ENCODE measurements around the gene TBC1D14.

The TBC1D14 gene

DNA sequence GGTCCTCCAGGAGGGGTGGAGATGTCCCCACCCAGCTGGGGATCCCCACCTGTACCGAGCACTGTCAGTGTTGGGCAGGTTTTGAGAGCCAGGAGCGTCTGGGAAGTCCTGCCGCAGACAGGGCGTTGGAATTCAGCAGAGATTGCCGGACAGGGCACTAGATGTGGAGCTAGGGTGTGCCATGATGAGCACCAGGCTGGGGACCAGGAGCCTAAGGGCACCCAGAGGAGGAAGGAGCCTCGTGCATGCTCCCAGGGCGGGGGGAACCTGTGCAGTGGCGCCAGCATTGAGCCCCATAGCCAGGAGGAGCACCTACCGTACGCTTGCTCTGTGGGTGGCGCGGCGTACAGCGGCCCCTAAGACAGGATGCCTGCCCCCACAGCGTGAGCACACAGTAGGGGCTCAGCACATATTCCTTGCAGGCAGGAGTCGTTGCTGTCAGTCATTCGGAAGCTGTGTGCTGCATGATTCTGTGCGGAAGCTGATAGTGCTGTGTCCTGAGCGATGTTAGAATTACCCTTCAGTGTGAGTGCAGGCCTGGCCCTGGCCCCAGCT, 114.8 kb downstream of the TBC1D14 start:
- WGBS (ENCODE audit: insufficient coverage), result 94% methylated on average over 18 of the region's 19 CpGs
- ChIA-PET POLR2A (no interaction called here), CTCF (interaction anchor here (0.6 to 1.4 kb wide), 2 partner anchors 45 to 307 kb away, joined by 3 to 5 read pairs; no protein-coding TSS in a partner anchor)
- no peaks in the 10 kb centered on the region for H3K9me3 ChIP-seq (ENCODE audit: control extremely low read depth in 1 of 5, control insufficient read depth in 4 of 5, insufficient read depth in 2 of 5, low read depth in 1 of 5, low read length in 4 of 5)
- no peak overlapping the region for H3K4me3 ChIP-seq (ENCODE audit: control insufficient read depth in 1 of 7, extremely low read depth in 1 of 7, insufficient read depth in 4 of 7, low read depth in 2 of 7, low read length in 6 of 7)
- H3K27ac ChIP-seq (ENCODE audit: insufficient read depth in 1 of 2, low read depth in 1 of 2, low read length in 2 of 2, poor library complexity in 1 of 2, severe bottlenecking in 2 of 2), result no peak overlapping the region
- no peak for DNase-seq
- peaks cover 0 to 73% (median 44%) of the 10 kb centered on the region in 4 experiments for H3K36me3 ChIP-seq (ENCODE audit: control insufficient read depth in 4 of 4, insufficient read depth in 4 of 4, low read length in 3 of 4)
- H3K4me1 ChIP-seq (ENCODE audit: control extremely low read depth in 1 of 4, control insufficient read depth in 4 of 4, insufficient read depth in 4 of 4, low read length in 3 of 4), result no peaks in the 10 kb centered on the region
- no peaks in the 10 kb centered on the region for H3K27me3 ChIP-seq (replicated peaks in 2 of 5; ENCODE audit: control insufficient read depth in 4 of 5, insufficient read depth in 5 of 5, low read length in 4 of 5)

DNA sequence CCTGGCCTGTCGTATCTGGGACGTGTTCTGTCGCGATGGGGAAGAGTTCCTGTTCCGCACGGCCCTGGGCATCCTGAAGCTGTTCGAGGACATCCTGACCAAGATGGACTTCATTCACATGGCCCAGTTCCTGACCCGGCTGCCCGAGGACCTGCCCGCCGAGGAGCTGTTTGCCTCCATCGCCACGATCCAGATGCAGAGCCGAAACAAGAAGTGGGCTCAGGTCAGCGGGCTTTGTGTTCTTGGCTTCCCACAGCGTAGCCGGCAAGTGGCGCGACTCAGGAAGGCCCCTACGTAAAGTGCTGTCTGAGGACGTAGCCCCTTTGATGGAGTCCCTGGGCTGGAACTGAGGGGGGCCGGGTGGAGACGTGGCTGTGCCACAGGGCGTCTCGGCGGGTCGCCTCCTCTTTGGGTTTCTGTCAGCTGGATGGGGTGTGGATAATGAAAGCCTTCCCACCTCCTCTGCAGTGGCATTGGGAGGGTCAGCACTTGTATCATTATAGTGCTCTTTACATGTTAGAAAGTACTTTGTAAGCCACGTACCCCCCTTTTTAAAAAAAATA, 115.5 kb downstream of the TBC1D14 start:
- no peaks in the 10 kb centered on the region for H3K4me1 ChIP-seq (ENCODE audit: control extremely low read depth in 1 of 4, control insufficient read depth in 4 of 4, insufficient read depth in 4 of 4, low read length in 3 of 4)
- ChIA-PET CTCF (interaction anchor here (1.4 kb wide), 1 partner anchor 44 kb away, joined by 5 read pairs; no protein-coding TSS in a partner anchor), POLR2A (no interaction called here)
- peaks cover 0 to 77% (median 48%) of the 10 kb centered on the region in 4 experiments for H3K36me3 ChIP-seq (ENCODE audit: control insufficient read depth in 4 of 4, insufficient read depth in 4 of 4, low read length in 3 of 4)
- H3K9me3 ChIP-seq (ENCODE audit: control extremely low read depth in 1 of 5, control insufficient read depth in 4 of 5, insufficient read depth in 2 of 5, low read depth in 1 of 5, low read length in 4 of 5), result no peaks in the 10 kb centered on the region
- 97% methylated on average over 17 of the region's 28 CpGs for WGBS (ENCODE audit: insufficient coverage)
- DNase-seq, result no peak
- no peak overlapping the region for H3K4me3 ChIP-seq (ENCODE audit: control insufficient read depth in 1 of 7, extremely low read depth in 1 of 7, insufficient read depth in 4 of 7, low read depth in 2 of 7, low read length in 6 of 7)
- no peaks in the 10 kb centered on the region for H3K27me3 ChIP-seq (replicated peaks in 2 of 5; ENCODE audit: control insufficient read depth in 4 of 5, insufficient read depth in 5 of 5, low read length in 4 of 5)
- H3K27ac ChIP-seq (ENCODE audit: insufficient read depth in 1 of 2, low read depth in 1 of 2, low read length in 2 of 2, poor library complexity in 1 of 2, severe bottlenecking in 2 of 2), result no peak overlapping the region

DNA sequence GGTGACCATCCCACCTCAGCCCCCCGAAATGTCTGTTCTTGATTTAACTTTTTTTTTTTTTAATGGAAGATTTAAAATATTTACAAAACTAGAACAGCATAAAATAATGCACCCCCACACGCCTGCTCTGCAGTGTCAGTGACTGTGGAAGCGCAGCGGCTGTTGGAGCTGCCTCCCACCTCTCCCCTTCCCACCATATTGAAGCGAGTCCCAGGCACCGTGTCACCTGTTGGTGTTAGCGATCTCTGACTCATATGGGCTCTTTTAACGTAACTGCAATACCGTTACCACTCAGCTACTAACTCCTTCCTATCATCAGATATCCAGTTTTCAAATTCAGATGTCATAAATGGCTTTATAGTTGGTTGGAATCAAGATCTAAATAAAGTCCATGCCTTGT, 116.5 kb downstream of the TBC1D14 start:
- 100% methylated on average over 4 of the region's 9 CpGs for WGBS (ENCODE audit: insufficient coverage)
- POLR2A ChIA-PET, result no interaction called here
- Histone ChIP-seq H3K27me3 (replicated peaks in 2 of 5; ENCODE audit: control insufficient read depth in 4 of 5, insufficient read depth in 5 of 5, low read length in 4 of 5) (no peaks in the 10 kb centered on the region), H3K4me1 (ENCODE audit: control extremely low read depth in 1 of 4, control insufficient read depth in 4 of 4, insufficient read depth in 4 of 4, low read length in 3 of 4) (peaks cover 0 to 2% (median 1%) of the 10 kb centered on the region in 4 experiments), H3K27ac (ENCODE audit: insufficient read depth in 1 of 2, low read depth in 1 of 2, low read length in 2 of 2, poor library complexity in 1 of 2, severe bottlenecking in 2 of 2) (no peak overlapping the region), H3K4me3 (ENCODE audit: control insufficient read depth in 1 of 7, extremely low read depth in 1 of 7, insufficient read depth in 4 of 7, low read depth in 2 of 7, low read length in 6 of 7) (no peak overlapping the region), H3K9me3 (ENCODE audit: control extremely low read depth in 1 of 5, control insufficient read depth in 4 of 5, insufficient read depth in 2 of 5, low read depth in 1 of 5, low read length in 4 of 5) (no peaks in the 10 kb centered on the region), H3K36me3 (ENCODE audit: control insufficient read depth in 4 of 4, insufficient read depth in 4 of 4, low read length in 3 of 4) (peaks cover 2 to 78% (median 55%) of the 10 kb centered on the region in 4 experiments)
- CTCF ChIA-PET, result interaction anchor here (1.3 kb wide), 1 partner anchor 13 kb away, joined by 3 read pairs; no protein-coding TSS in a partner anchor
- no peak for DNase-seq

DNA sequence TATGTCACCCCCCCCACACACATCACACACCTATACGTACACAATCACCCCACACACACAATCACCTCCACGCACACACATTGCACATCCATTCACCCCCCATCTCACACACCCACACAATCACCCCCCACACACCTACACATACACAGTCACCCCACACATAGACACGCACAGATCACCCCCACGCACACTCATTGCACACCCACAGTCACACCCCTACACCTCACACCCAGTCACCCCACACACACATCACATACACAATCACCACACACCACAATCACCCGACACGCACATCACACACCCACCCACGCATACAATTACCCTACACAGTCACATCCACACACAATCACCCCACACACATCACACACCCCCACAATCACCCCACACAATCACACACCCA, 117.7 kb downstream of the TBC1D14 start:
- Histone ChIP-seq H3K27ac (ENCODE audit: insufficient read depth in 1 of 2, low read depth in 1 of 2, low read length in 2 of 2, poor library complexity in 1 of 2, severe bottlenecking in 2 of 2) (no peak overlapping the region), H3K4me1 (ENCODE audit: control extremely low read depth in 1 of 4, control insufficient read depth in 4 of 4, insufficient read depth in 4 of 4, low read length in 3 of 4) (peaks cover 0 to 13% (median 12%) of the 10 kb centered on the region in 4 experiments), H3K4me3 (ENCODE audit: control insufficient read depth in 1 of 7, extremely low read depth in 1 of 7, insufficient read depth in 4 of 7, low read depth in 2 of 7, low read length in 6 of 7) (no peak overlapping the region), H3K9me3 (ENCODE audit: control extremely low read depth in 1 of 5, control insufficient read depth in 4 of 5, insufficient read depth in 2 of 5, low read depth in 1 of 5, low read length in 4 of 5) (no peaks in the 10 kb centered on the region), H3K36me3 (ENCODE audit: control insufficient read depth in 4 of 4, insufficient read depth in 4 of 4, low read length in 3 of 4) (peaks cover 2 to 78% (median 58%) of the 10 kb centered on the region in 4 experiments), H3K27me3 (replicated peaks in 2 of 5; ENCODE audit: control insufficient read depth in 4 of 5, insufficient read depth in 5 of 5, low read length in 4 of 5) (no peaks in the 10 kb centered on the region)
- WGBS (ENCODE audit: insufficient coverage), result 96% methylated on average over 6 of the region's 7 CpGs
- POLR2A ChIA-PET, result no interaction called here
- CTCF ChIA-PET, result no interaction called here
- no peak for DNase-seq

DNA sequence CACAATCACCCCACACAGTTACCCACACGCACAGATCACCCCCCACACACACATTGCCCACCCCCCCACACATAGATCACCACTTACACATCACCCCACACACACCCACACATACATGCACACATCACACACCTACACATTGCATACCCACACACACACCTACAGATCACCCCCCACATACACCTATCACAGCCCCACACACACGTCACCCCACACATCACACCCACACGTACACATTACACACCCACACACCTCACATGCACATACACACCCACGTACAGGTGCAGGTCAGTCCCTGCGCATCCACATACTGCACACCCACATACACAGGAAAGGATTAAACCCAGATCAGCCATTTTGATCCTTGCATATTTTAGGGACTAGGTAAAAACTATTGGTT, 118.3 kb downstream of the TBC1D14 start:
- Histone ChIP-seq H3K36me3 (ENCODE audit: control insufficient read depth in 4 of 4, insufficient read depth in 4 of 4, low read length in 3 of 4) (peaks cover 2 to 77% (median 57%) of the 10 kb centered on the region in 4 experiments), H3K27ac (ENCODE audit: insufficient read depth in 1 of 2, low read depth in 1 of 2, low read length in 2 of 2, poor library complexity in 1 of 2, severe bottlenecking in 2 of 2) (no peak overlapping the region), H3K27me3 (replicated peaks in 2 of 5; ENCODE audit: control insufficient read depth in 4 of 5, insufficient read depth in 5 of 5, low read length in 4 of 5) (no peaks in the 10 kb centered on the region), H3K9me3 (ENCODE audit: control extremely low read depth in 1 of 5, control insufficient read depth in 4 of 5, insufficient read depth in 2 of 5, low read depth in 1 of 5, low read length in 4 of 5) (no peaks in the 10 kb centered on the region), H3K4me1 (ENCODE audit: control extremely low read depth in 1 of 4, control insufficient read depth in 4 of 4, insufficient read depth in 4 of 4, low read length in 3 of 4) (peaks cover 0 to 17% (median 13%) of the 10 kb centered on the region in 4 experiments), H3K4me3 (ENCODE audit: control insufficient read depth in 1 of 7, extremely low read depth in 1 of 7, insufficient read depth in 4 of 7, low read depth in 2 of 7, low read length in 6 of 7) (no peak overlapping the region)
- CTCF ChIA-PET, result no interaction called here
- no peak for DNase-seq
- POLR2A ChIA-PET, result no interaction called here
- WGBS (ENCODE audit: insufficient coverage), result 96% methylated on average over 3 of the region's 5 CpGs

DNA sequence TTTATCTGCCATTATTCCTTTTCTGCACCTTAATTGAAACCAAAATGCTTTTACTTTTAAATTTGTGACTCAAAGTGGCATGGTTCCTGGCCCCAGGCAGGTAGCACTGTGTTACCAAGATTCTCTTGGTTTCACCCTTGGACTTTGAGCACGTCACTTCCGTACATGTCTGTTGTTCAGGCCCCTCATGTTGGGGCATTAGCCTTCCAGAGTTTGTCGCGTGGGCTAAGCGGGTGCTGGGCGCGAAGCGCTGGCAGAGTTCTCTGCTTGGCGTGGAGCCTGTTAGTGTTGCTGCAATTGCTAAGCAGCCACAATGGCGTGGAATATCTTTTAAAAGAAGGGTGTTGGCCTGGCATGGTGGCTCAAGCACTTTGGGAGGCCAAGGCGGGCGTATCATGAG, 119.6 kb downstream of the TBC1D14 start:
- peaks cover 2 to 69% (median 48%) of the 10 kb centered on the region in 4 experiments for H3K36me3 ChIP-seq (ENCODE audit: control insufficient read depth in 4 of 4, insufficient read depth in 4 of 4, low read length in 3 of 4)
- H3K9me3 ChIP-seq (ENCODE audit: control extremely low read depth in 1 of 5, control insufficient read depth in 4 of 5, insufficient read depth in 2 of 5, low read depth in 1 of 5, low read length in 4 of 5), result no peaks in the 10 kb centered on the region
- peaks cover 0 to 9% (median 0%) of the 10 kb centered on the region in 5 experiments for H3K27me3 ChIP-seq (replicated peaks in 2 of 5; ENCODE audit: control insufficient read depth in 4 of 5, insufficient read depth in 5 of 5, low read length in 4 of 5)
- no peak overlapping the region for H3K27ac ChIP-seq (ENCODE audit: insufficient read depth in 1 of 2, low read depth in 1 of 2, low read length in 2 of 2, poor library complexity in 1 of 2, severe bottlenecking in 2 of 2)
- peaks cover 0 to 17% (median 13%) of the 10 kb centered on the region in 4 experiments for H3K4me1 ChIP-seq (ENCODE audit: control extremely low read depth in 1 of 4, control insufficient read depth in 4 of 4, insufficient read depth in 4 of 4, low read length in 3 of 4)
- WGBS (ENCODE audit: insufficient coverage), result 95% methylated on average over 12 of the region's 12 CpGs
- CTCF ChIA-PET, result no interaction called here
- POLR2A ChIA-PET, result no interaction called here
- DNase-seq, result no peak
- no peak overlapping the region for H3K4me3 ChIP-seq (ENCODE audit: control insufficient read depth in 1 of 7, extremely low read depth in 1 of 7, insufficient read depth in 4 of 7, low read depth in 2 of 7, low read length in 6 of 7)

DNA sequence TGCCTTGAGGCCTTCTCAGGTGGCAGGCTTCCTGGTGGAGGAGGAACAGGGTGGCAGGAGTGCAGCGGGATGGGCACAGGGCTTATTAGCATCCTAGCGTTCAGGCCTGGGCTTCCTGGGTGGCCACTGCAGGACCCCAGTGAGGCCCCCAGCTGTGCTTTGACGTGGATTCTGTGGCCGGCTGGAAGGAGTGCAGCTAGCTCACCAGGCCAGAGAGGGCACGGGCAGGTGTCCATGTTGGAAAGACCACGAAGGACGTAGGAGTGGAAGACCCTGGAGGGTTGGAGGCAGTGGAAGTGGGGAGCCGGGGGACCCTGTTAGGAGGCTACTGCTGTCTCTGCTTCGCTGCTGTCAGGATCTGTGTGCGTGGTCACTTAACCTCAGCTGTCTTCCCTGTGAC, 120.3 kb downstream of the TBC1D14 start:
- peaks cover 0 to 17% (median 13%) of the 10 kb centered on the region in 4 experiments for H3K4me1 ChIP-seq (ENCODE audit: control extremely low read depth in 1 of 4, control insufficient read depth in 4 of 4, insufficient read depth in 4 of 4, low read length in 3 of 4)
- H3K4me3 ChIP-seq (ENCODE audit: control insufficient read depth in 1 of 7, extremely low read depth in 1 of 7, insufficient read depth in 4 of 7, low read depth in 2 of 7, low read length in 6 of 7), result no peak overlapping the region
- 98% methylated on average over 10 of the region's 10 CpGs for WGBS (ENCODE audit: insufficient coverage)
- ChIA-PET CTCF (interaction anchor here (1.9 to 2.0 kb wide), 2 partner anchors 14 to 41 kb away, joined by 5 to 10 read pairs; no protein-coding TSS in a partner anchor), POLR2A (interaction anchor here (0.6 kb wide), 1 partner anchor 23 kb away, joined by 3 read pairs; no protein-coding TSS in a partner anchor)
- no peak overlapping the region for H3K27ac ChIP-seq (ENCODE audit: insufficient read depth in 1 of 2, low read depth in 1 of 2, low read length in 2 of 2, poor library complexity in 1 of 2, severe bottlenecking in 2 of 2)
- H3K27me3 ChIP-seq (replicated peaks in 2 of 5; ENCODE audit: control insufficient read depth in 4 of 5, insufficient read depth in 5 of 5, low read length in 4 of 5), result peaks cover 0 to 16% (median under 1%) of the 10 kb centered on the region in 5 experiments
- no peak for DNase-seq
- H3K36me3 ChIP-seq (ENCODE audit: control insufficient read depth in 4 of 4, insufficient read depth in 4 of 4, low read length in 3 of 4), result peaks cover 2 to 64% (median 44%) of the 10 kb centered on the region in 4 experiments
- no peaks in the 10 kb centered on the region for H3K9me3 ChIP-seq (ENCODE audit: control extremely low read depth in 1 of 5, control insufficient read depth in 4 of 5, insufficient read depth in 2 of 5, low read depth in 1 of 5, low read length in 4 of 5)

Data from common myeloid progenitor, CD34-positive (primary cell).